Measurements from ENCODE around the gene FAM133A.

Gene FAM133A

DNA sequence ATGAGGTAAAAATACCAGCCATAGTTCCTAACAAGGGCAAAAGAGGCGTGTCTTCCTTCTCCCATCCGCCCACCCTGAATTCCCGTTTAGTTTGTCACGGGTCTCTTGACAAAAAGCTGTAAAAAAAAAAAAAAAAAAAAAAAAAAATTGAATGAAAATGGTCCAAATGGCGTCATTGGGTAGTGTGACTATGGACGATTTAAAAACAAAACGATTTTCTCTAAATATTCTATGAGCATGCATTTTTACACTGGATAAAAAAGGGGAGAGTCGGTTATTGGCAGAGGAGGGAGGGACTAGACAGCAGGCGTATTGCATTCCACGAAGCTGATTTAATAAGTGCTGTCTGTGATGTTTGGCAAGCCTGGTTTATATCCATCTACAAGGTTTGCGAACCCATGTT lies at the start of gene FAM133A:
FAM133A (plus strand) TSS at position 338 of the 403 bp plus-strand sequence. CDS start 35,214 bp downstream, outside the sequence.
- DNase-seq (ENCODE audit: low spot score), result no peak

DNA sequence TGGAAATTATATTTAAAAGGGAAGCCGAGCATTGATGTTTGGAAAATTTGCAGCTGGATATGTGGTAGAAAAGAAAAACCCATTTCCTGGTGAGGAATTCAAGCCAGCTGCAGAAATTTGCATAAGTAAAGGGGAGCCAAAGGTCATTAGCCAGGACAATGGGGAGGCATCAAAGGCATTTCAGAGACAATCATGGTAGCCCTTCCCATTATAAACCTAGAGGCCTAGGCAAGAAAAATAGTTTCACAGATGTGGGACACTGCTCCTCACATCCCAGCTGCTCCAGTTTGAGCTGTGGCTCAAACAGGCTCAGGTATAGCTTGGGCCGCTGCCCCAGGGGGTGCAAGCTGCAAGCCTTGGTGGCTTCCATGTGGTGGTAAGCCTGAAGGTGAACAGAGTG lies 36.4 kb upstream of the FAM133A start:
- no peak for DNase-seq (ENCODE audit: low spot score)

DNA sequence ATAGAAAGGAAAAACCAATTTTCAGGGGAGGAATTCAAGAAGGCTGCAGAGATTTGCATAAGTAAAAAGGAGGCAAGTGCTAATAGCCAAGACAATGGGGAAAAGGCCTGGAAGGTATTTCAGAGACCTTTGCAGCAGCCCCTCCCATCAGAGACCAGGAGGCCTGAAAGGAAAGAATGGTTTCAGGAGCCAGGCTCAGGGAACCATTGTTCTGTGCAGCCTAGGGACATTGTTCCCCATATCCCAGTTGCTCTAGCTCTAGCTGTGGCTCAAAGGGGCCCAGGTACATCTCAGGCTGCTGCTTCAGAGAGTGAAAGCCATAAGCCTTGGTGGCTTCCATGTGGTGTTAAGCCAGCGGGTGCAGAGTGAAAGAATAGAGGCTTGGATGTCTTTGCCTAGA lies 24.6 kb upstream of the FAM133A start:
- DNase-seq (ENCODE audit: low spot score), result no peak

DNA sequence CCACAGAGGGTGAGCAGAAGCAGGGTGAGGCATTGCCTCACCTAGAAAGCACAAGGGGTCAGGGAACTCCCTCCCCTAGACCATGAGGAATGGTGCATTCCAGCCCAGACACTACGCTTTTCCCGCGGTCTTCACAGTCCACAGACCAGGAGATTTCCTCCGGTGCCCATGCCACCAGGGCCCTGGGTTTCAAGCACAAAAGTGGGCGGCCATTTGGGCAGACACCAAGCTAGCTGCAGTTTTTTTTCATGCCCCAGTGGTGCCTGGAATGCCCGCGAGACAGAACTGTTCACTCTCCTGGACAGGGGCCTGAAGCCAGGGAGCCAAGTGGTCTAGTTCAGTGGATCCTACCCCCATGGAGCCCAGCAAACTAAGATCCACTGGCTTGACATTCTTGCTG lies 13.4 kb upstream of the FAM133A start:
- DNase-seq (ENCODE audit: low spot score), result no peak

DNA sequence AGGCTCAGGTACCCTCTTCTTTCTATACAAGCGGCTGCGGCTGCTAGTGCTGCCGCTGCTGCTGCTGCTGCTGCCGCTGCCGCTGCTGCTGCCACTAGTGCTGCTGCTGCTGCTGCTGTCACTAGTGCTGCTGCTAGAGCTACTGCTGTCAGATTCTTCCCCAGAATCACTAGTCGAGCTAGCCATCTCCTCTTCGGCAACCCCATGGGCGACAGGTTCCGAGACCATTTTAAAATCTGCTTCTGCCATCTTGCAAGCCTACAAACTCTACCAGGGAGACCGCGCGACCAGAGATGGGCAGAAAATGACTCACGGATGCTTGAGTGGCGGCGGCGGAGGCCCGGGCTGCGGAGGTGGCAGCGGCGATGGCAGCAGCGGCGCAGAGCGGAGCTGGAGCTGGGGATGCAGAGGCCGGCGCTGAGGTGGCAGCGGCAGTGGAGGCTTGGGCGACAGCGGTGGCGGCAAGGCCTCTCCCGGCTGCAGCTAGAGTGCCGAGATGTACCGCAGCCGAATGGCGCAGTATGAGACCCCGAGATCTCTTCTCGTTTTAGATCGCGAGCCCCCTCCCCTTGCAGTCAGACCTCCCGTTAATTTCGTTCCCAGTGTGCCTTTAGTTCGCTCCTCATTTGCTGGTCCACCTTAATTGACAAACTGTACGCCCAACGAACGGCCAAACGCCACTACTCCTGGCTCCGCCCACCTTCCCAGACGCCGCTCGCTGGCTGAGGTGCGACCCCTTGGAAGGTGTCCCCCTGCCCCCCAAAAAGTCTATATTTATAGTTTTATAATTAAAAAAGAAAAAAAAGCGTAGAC lies 744 bp upstream of the FAM133A start, which contains the start of gene NAP1L3:
NAP1L3 (minus strand) TSS at position 523 of the 813 bp plus-strand sequence; CDS start at position 249, 274 bp downstream.
- DNase-seq (ENCODE audit: low spot score), result peak; percentile 69

DNA sequence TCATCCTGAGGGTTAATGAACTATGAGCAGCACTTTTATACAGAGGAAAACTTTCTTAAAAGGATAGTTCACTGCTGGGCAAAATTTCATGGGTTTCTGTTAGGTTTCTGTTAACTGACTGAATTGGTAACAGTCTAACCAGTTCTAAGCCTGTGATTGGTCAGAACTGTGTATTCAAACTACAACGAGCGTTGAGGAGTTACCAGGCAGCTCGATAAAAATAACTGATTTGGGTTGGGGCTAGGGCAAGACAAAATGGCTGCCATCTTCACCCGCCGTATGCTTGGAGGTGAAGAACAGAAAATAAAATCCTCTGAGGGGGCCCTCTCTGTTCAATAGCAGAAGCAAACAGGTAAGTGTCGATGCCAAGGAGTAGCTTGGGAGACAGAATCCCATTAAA lies 22.0 kb downstream of the FAM133A start:
- DNase-seq (ENCODE audit: low spot score), result no peak

DNA sequence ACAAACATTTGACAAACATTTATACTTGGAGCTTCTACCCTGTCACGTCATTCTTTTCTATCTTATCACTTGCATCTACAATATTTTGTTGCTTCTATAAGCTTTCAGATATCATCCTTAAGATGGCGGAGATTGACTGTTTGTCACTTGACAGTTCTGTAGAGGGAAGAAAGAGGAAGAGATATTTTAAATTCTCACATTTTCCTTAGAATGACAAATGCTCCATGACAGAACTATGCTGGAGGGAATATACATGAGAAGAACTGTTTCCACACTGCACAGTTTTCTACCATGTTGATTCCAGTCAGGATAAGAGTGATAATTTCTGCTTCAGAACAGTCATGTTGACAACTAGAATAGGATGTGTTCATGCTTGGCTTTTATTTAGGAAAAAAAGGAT lies 29.7 kb downstream of the FAM133A start:
- no peak for DNase-seq (ENCODE audit: low spot score)

DNA sequence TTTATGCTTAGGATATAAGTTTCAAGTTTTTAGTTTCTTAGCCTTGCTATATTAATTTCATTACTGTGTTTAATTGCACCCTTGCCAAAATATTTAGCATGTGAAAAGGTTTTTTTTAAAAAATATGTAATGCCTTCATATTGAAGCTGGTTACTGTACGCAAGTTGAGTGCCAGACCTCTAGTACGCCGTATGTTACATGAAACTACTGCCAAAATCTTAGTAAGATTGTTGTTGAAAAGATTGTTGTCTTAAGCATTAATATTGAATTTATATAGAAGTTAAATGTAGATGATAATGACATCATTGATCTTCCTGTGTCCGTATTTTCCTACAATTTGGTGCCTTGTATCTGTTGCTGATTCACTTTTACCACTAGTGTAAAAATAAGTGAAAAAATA lies 37.1 kb downstream of the FAM133A start:
- no peak for DNase-seq (ENCODE audit: low spot score)

DNA sequence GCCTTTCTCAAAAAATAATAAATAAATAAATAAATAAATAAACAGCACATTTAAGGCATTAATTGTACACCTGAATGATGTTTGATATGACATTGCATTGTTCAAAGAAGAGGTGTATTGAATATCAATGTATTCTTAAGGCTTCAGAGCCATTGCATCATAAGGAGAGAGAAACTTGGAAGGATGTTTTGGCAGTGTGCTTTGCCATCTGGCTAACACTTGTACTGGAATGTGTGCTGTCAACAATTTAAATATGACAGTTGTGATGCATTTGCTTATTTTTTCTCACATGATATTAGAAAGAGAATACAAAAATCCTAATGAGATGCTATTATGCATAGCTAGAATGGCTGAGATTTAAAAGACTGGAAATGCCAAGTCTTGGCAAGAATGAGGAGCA lies 67.8 kb downstream of the FAM133A start:
- DNase-seq (ENCODE audit: low spot score), result no peak

DNA sequence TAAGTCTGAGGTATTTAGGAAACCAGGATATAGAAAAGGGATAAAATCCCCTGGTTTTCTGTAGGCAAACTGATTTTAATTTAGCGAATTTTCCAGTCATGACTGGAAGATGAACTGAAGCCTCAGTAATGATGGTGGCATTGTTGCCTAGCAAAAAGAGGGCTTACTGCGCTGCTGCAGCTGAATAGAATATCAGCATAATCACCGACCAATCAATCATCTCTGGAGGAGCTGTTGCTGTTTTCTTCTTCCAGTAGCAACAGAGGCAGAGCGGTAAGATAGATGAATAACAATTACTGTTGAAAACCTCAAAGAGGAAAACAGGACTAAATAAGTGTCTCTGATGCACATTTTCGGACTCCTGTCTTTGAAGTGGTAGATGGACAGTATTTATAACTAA lies 86.2 kb downstream of the FAM133A start:
- no peak for DNase-seq (ENCODE audit: low spot score)
